Choroid plexus epithelial cell (primary cell): ENCODE measurements around the gene CTNNA3.
A peak's percentile ranks its signal among the peaks of the same experiment; 100 is the strongest.

Experiments
- DNase-seq: peaks from one replicate; pipeline ENCODE4 v3.0.0-alpha.2; 2010; ENCODE audit warnings: low read depth
- H3K4me3 ChIP-seq: 2 replicates; pipeline ENCODE4 v1.5.1; 2011; ENCODE audit warnings: low read depth, mild to moderate bottlenecking, control low read depth, low read length, moderate library complexity
- CTCF ChIP-seq: conservative IDR thresholded peaks from 2 replicates; pipeline ENCODE4 v1.5.1; 2011; ENCODE audit warnings: low read depth, mild to moderate bottlenecking, control low read depth, inconsistent platforms, low read length, moderate library complexity

The CTNNA3 gene

GRCh38 chr10:66591865-66592264 lies 1104.1 kb downstream of the CTNNA3 start:
- TF ChIP-seq CTCF: no peak
- peak; percentile 23 for DNase-seq
- no peak overlapping the region for H3K4me3 ChIP-seq

GRCh38 chr10:66587680-66588050 lies 1108.3 kb downstream of the CTNNA3 start:
- no peak for DNase-seq
- TF ChIP-seq CTCF: no peak
- no peak overlapping the region for H3K4me3 ChIP-seq

GRCh38 chr10:66586897-66587679 lies 1108.9 kb downstream of the CTNNA3 start:
- H3K4me3 ChIP-seq: no peak overlapping the region
- no peak for DNase-seq
- TF ChIP-seq CTCF: no peak

- TF ChIP-seq CTCF: peak; percentile 31
- peak; percentile 28 for DNase-seq
- H3K4me3 ChIP-seq: no peak overlapping the region
Observed at GRCh38 chr10:66586073-66586472, 1109.9 kb downstream of the CTNNA3 start.

- no peak overlapping the region for H3K4me3 ChIP-seq
- no peak for DNase-seq
- TF ChIP-seq CTCF: no peak
Observed at GRCh38 chr10:66575251-66575855, 1120.6 kb downstream of the CTNNA3 start.

GRCh38 chr10:66572700-66573099 lies 1123.3 kb downstream of the CTNNA3 start:
- no peak for TF ChIP-seq CTCF
- H3K4me3 ChIP-seq: no peak overlapping the region
- DNase-seq: no peak

- TF ChIP-seq CTCF: no peak
- H3K4me3 ChIP-seq: no peak overlapping the region
- DNase-seq: no peak
Observed at GRCh38 chr10:66565999-66566398, 1130.0 kb downstream of the CTNNA3 start.
